ENCODE data around the gene ARHGAP23.

ARHGAP23 gene

GRCh38 chr17:38441429-38442061, 13.3 kb downstream of the ARHGAP23 start:
- DNase-seq (ENCODE audit: low read depth, low spot score) = no peak

- no peak for DNase-seq (ENCODE audit: low read depth, low spot score)
These were observed 14.3 kb downstream of the ARHGAP23 start for GRCh38 chr17:38442548-38442947.

- DNase-seq (ENCODE audit: low read depth, low spot score) = no peak
These were observed 15.2 kb downstream of the ARHGAP23 start for GRCh38 chr17:38443356-38444031.

GRCh38 chr17:38444151-38444550, 15.9 kb downstream of the ARHGAP23 start:
- peak; percentile 82 for DNase-seq (ENCODE audit: low read depth, low spot score)

- DNase-seq (ENCODE audit: low read depth, low spot score) = no peak
These were observed 19.3 kb downstream of the ARHGAP23 start for GRCh38 chr17:38447502-38448085.

- no peak for DNase-seq (ENCODE audit: low read depth, low spot score)
These were observed 20.0 kb downstream of the ARHGAP23 start for GRCh38 chr17:38448208-38448771.

- DNase-seq (ENCODE audit: low read depth, low spot score) = peak; percentile 80
These were observed 21.1 kb downstream of the ARHGAP23 start for GRCh38 chr17:38449364-38449763.

GRCh38 chr17:38450557-38451029, 22.3 kb downstream of the ARHGAP23 start:
- no peak for DNase-seq (ENCODE audit: low read depth, low spot score)

GRCh38 chr17:38451030-38451839, 23.0 kb downstream of the ARHGAP23 start:
- peak; percentile 88 for DNase-seq (ENCODE audit: low read depth, low spot score)

- DNase-seq (ENCODE audit: low read depth, low spot score) = peak; percentile 82
These were observed 23.7 kb downstream of the ARHGAP23 start for GRCh38 chr17:38451840-38452529.

GRCh38 chr17:38452719-38453118, 24.5 kb downstream of the ARHGAP23 start:
- no peak for DNase-seq (ENCODE audit: low read depth, low spot score)

GRCh38 chr17:38453951-38454421, 25.7 kb downstream of the ARHGAP23 start:
- DNase-seq (ENCODE audit: low read depth, low spot score) = no peak

GRCh38 chr17:38454532-38454931, 26.3 kb downstream of the ARHGAP23 start:
- no peak for DNase-seq (ENCODE audit: low read depth, low spot score)

GRCh38 chr17:38455288-38455915, 27.1 kb downstream of the ARHGAP23 start:
- DNase-seq (ENCODE audit: low read depth, low spot score) = peak; percentile 58

- peak; percentile 64 for DNase-seq (ENCODE audit: low read depth, low spot score)
These were observed 28.0 kb downstream of the ARHGAP23 start for GRCh38 chr17:38456031-38456815.

- DNase-seq (ENCODE audit: low read depth, low spot score) = no peak
These were observed 29.5 kb downstream of the ARHGAP23 start for GRCh38 chr17:38457577-38458371.

GRCh38 chr17:38458521-38458920, 30.3 kb downstream of the ARHGAP23 start:
- DNase-seq (ENCODE audit: low read depth, low spot score) = no peak

- DNase-seq (ENCODE audit: low read depth, low spot score) = peak; percentile 32
These were observed 31.3 kb downstream of the ARHGAP23 start for GRCh38 chr17:38459567-38459966.
